NT2/D1 (cell line): ENCODE data around the gene SNX13.

Experiments
- SUZ12 ChIP-seq: IDR thresholded peaks from 2 replicates; pipeline ENCODE4 v1.6.1; 2011; ENCODE audit not compliant: insufficient read length, insufficient read depth; ENCODE audit errors: extremely low read depth
- YY1 ChIP-seq: IDR thresholded peaks from 2 replicates; pipeline ENCODE4 v1.6.1; 2011; ENCODE audit not compliant: insufficient read length, insufficient read depth
- ZNF274 ChIP-seq: IDR thresholded peaks from 2 replicates; pipeline ENCODE4 v1.6.1; 2011; ENCODE audit warnings: mild to moderate bottlenecking, low read depth, low read length

GRCh38 chr7:17921857-17922416 lies 18.4 kb downstream of the SNX13 start:
- TF ChIP-seq ZNF274, result no peak
- TF ChIP-seq YY1, result no peak
- no peak for TF ChIP-seq SUZ12
